SU-DHL-6 (cell line): ENCODE results near the gene NDUFS3.

ENCODE experiments used
- EZH2phosphoT487 ChIP-seq: fragments of 200-600 bp; sonication (generic), shearing (Covaris generic); conservative IDR thresholded peaks from 2 replicates; pipeline ENCODE4 v1.6.1; 2018; ENCODE audit warnings: mild to moderate bottlenecking, antibody characterized with exemption, low read length, moderate library complexity, mixed read lengths
- TF ChIP-seq, protein P1 (sequence below): fragments of 200-600 bp; sonication (generic); IDR thresholded peaks from one replicate; pipeline ENCODE4 v1.5.1; 2017; ENCODE audit warnings: antibody characterized with exemption, mild to moderate bottlenecking, low read length, moderate library complexity; ENCODE audit not compliant: insufficient read depth, poor library complexity, severe bottlenecking

DNA sequence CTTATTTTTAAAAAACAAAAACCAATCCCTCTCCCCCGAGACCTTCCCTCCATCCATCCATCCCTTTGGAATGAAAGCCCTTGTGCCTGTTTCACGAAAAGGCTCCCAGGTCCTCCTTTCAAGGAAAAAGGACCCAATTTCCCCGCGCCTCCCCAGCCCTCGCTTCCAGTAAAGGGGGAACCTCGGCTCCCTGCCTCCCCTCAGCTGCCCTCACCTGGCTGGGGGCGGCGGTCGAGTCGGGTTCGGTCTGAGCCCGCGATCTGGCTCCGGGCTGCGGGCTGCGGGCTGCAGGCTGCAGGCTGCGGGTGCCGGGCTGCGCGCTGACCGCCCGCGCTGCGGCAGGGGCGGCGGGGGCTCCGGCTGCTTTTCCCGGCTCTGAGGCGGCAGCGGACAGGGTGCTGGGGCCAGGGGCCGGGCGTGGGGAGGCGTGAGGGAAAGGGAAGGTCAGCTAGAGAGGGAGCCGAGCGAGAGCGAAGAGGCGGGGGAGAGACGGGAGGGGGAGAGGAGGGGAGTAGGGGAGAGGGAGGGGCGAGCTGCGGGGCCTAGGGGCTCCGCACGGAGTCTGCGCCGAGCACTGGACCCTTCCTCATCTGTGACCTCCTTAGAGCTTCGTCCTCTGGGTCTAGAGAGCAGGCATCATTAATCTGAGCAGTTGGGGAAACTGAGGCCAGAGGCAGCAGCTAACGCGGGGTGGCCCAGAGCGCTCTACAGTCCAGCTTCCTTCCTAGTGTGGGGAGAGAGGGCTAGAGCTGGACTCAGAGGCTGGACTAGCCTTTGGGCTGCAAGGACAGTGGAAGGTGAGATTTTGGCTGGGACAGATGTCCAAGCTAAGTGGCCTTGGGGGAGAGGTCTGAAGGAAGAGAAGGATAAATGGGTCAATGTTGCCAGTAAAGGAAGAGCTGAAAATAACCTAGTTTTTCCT is 15.3 kb downstream of the NDUFS3 start, which contains the start of gene C1QTNF4:
- TF ChIP-seq, protein P1, sequence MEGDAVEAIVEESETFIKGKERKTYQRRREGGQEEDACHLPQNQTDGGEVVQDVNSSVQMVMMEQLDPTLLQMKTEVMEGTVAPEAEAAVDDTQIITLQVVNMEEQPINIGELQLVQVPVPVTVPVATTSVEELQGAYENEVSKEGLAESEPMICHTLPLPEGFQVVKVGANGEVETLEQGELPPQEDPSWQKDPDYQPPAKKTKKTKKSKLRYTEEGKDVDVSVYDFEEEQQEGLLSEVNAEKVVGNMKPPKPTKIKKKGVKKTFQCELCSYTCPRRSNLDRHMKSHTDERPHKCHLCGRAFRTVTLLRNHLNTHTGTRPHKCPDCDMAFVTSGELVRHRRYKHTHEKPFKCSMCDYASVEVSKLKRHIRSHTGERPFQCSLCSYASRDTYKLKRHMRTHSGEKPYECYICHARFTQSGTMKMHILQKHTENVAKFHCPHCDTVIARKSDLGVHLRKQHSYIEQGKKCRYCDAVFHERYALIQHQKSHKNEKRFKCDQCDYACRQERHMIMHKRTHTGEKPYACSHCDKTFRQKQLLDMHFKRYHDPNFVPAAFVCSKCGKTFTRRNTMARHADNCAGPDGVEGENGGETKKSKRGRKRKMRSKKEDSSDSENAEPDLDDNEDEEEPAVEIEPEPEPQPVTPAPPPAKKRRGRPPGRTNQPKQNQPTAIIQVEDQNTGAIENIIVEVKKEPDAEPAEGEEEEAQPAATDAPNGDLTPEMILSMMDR, result no peak
- no peak for TF ChIP-seq EZH2phosphoT487
